GM23248 (cell line): Measurements from ENCODE around the gene CCNJL.

Experiments used
- EZH2 ChIP-seq: fragments of 200-600 bp; sonication (generic); IDR thresholded peaks from 2 replicates; pipeline ENCODE4 v1.6.1; 2018; ENCODE audit warnings: antibody characterized with exemption, mild to moderate bottlenecking; ENCODE audit not compliant: insufficient read depth, poor library complexity, severe bottlenecking
- EZH2phosphoT487 ChIP-seq: fragments of 200-600 bp; sonication (generic); IDR thresholded peaks from 2 replicates; pipeline ENCODE4 v1.6.1; 2018; ENCODE audit warnings: antibody characterized with exemption, moderate library complexity, mild to moderate bottlenecking, low read depth; ENCODE audit not compliant: insufficient read depth

- no peak for TF ChIP-seq EZH2phosphoT487
- TF ChIP-seq EZH2 = no peak
These were observed 80.5 kb downstream of the CCNJL start for GRCh38 chr5:160231783-160232342.
